MV-4-11 (cell line): Measurements from ENCODE around the gene TMEM101.
A peak's percentile ranks its signal among the peaks of the same experiment; 100 is the strongest.
"Not testable (repeated sequence)": the region's sequence is repeated elsewhere in the genome, so short reads cannot be mapped to it uniquely, and the experiment has no call there.

Experiments
- DNase-seq: peaks from one replicate; lab custom pipeline; 2025; lab: John Stamatoyannopoulos, UW

The TMEM101 gene

DNA sequence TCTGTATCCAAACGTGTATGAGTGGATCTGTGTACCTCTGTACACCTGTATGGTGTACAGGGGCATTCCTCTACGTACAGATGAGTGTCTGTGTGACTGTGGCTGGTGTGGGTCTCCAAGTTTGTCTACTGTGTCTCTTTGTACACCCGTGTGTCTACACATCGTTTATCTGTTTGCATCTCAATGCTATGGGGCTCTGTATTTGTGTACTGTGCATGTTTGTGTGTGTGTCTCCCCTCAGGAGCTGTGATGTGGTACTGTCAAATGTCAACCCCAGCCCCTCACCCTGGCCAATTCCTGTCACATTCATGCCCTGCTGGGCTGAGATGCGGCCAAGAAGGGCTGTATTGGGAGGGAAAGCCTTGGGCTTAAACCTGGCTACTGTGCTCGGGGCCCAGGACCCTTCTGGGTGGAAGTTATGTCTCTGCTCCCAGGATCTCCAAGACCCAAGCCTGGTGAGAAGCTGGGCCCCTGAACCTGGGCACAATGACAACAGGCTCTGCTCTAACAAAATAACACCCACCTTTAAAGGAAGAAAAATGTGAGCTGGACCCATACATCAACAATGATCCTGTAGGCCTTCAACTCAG lies 13.8 kb downstream of the TMEM101 start:
- no peak for DNase-seq

- no peak for DNase-seq
Observed at GRCh38 chr17:44000141-44000860, 14.5 kb downstream of the TMEM101 start.

- DNase-seq, result no peak
Observed at GRCh38 chr17:43999024-43999423, 15.7 kb downstream of the TMEM101 start.

DNA sequence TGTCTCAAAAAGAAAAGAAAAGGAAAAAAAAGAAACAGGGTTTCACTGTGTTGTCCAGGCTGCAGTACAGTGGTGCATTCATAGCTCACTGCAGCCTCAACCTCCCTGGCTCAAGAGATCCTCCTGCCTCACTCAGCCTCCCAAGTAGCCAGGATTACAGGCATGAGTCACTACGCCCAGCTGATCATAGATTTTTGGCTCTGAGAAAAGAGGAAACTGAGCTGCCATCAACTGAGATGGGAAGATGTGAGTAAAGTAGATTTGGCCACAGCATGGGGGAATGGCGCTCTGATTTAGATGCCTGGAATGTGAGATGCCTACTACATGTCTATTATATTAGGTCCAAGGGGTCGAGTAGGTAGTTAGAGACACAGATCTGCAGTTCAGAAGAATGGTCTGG lies 16.2 kb downstream of the TMEM101 start:
- peak; percentile 78 for DNase-seq

GRCh38 chr17:43997180-43997579 lies 17.6 kb downstream of the TMEM101 start:
- not testable (repeated sequence) for DNase-seq

DNA sequence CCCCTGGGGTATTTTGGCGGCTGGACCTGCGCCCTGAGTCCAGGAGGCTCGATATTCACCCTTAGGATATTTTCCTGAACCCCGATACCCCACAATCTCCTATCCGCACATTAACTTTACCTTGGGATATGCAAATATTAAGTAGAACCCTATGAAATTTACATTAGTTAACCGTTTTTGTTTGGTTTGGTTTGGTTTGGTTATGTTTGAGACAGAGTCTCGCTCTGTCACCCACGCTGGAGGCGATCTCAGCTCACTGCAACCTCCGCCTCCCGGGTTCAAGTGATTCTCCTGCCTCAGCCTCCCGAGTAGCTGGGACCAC lies 19.7 kb downstream of the TMEM101 start:
- DNase-seq, result no peak

DNA sequence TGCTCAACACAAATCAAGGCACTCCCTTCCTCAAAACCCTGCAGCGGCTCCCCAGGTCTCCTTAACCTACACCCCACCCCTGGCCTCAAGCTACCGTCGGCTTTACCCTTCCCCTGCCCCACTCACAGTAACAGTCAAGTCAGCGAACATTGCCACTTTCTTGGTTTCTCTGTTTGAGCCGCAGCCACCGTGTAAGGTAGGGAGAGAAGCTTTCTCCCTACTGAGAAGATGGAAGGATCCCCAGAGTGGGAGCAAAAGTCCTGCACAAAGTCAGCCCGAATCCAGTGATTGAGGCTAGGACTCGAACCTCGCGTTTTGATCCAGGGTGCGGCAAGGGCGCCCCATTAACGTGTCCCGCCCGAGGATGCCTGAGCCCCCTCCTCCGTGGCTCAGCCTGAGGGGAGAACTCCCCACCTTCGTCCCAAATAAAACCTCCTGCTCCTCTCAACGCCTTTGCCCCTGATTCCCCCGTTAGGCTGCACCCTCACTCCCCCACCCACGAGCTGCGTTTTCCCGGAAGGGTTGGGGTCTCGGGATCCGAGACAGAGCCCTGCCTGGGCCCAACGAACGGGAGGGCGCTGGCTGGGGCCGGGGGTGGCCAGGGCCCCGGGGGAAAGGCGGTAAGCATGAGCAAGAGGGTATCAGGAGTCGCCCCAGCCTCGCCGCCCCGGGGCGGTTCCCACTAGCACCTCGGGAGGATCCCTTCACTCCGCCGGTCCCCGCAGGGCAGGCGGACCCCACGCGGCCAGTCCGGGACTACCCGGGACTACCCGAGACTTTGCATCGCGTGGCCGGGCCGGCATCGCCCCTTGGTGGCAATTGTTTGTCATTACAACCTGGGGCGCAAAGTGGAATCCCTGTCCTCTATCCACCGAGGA lies 20.3 kb downstream of the TMEM101 start:
- peak; percentile 39 for DNase-seq

DNA sequence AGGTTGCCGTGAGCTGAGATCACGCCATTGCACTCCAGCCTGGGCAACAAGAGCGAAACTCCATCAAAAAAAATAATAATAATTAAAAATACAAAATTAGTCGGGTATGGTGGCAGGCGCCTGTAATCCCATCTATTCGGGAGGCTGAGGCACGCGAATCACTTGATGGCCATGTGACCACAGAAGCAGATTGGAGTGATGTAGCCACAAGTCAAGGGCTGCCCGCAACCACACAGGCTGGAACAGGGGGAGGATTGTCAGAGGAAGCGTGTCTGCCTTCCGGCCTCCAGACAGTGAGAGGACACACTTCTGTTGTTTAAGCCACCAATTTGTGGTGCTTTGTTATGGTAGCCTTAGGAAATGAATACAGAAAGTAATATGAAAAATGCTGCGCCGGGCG lies 22.1 kb downstream of the TMEM101 start:
- DNase-seq, result peak; percentile 21

- DNase-seq, result no peak
Observed at GRCh38 chr17:43988301-43988700, 26.5 kb downstream of the TMEM101 start.

GRCh38 chr17:43987131-43988021 lies 27.4 kb downstream of the TMEM101 start:
- DNase-seq, result no peak

GRCh38 chr17:43986225-43986981 lies 28.4 kb downstream of the TMEM101 start:
- DNase-seq, result no peak

DNA sequence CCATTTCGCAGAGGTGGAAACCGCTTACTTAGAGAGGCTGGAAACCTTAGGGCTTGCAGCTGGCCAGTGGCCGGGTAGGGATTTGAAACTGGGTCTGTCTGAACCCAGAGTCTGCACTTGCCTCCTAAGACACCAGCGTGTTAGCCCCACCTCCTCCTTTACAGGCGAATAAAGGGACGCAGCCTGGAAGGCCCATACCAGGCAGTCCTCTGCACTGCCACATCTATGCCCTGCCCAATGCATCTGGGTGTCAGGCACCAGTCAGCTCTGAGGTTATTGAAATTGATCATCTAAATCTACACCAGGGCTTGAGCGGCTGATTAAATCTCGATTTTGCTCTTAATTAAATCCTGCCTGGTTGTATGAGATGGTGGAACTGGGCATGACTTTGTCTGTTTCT lies 30.2 kb downstream of the TMEM101 start:
- DNase-seq, result no peak

- no peak for DNase-seq
Observed at GRCh38 chr17:43983515-43984411, 31.0 kb downstream of the TMEM101 start.

DNA sequence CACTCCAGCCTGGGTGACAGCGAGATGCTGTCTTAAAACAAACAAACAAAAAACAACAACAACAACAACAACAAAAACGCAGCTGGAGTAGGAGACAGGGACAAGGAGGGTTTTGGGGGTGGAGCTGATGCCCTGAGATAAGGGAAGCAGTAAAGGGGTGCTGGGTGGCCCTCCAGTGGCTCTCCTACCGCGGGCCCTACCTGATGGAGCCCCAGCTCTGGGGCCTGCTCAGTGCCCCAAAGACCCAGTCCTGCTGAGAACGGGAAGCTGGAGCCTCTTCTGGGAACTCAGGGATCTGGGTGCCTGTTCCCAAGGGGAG lies 31.6 kb downstream of the TMEM101 start:
- no peak for DNase-seq

DNA sequence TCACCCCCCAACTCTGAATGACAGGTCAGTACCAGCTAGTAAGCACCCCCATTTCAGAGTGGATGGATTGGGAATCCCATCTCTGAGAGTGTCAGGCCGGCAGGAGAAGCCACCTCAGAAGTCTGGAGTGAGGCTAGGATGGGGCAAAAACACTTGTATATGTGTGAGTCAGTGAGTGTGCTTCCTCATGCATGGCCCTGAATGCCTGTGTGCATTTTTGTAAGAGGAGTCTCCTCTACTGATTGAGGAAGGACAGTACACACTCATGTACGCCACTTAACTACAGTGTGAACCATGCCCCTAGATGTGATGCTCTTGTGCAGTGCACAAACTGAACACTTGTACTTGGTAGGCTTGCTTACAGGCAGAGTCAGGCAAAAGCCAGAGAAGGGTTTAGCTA lies 32.6 kb downstream of the TMEM101 start:
- DNase-seq, result no peak

DNA sequence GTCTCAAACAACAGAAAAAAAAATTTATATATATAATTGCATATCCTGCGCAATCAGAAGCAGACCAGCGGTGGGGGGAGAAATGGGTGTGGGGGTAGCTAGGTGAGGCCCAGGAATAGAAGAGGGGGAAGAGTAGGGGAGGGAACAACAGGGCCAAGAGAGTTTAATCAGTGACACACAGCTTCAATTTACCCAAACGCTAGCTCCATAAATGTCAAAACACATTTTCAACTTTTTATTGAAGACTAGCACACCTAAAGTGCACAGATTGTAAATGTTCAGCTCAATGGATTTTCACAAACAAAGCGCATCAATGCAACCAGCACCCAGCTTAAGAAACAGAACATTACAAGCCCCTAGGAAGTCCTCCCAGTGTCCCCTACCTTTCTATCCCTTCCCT lies 35.1 kb downstream of the TMEM101 start:
- no peak for DNase-seq

DNA sequence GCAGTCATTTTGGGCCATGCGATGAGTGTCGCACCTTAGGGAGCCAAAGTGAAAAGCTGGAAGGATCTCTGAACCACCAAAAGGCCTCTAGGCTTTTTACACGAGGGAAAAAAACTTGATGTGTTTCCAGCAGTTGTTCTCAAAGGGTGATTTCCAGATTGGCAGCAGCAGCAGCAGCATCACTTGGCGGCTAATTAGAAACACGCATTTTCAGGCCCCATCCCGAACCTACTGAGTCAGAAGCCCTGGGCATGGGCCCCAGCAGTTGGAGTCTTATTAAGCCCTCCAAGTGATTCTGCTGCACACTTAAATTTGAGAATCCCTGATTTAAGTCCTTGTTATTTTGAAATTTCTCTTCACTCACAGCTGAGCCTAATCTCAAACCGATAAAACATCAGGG lies 35.8 kb downstream of the TMEM101 start:
- DNase-seq, result no peak

- DNase-seq, result no peak
Observed at GRCh38 chr17:43978078-43978477, 36.7 kb downstream of the TMEM101 start.

GRCh38 chr17:43976963-43977837 lies 37.6 kb downstream of the TMEM101 start:
- DNase-seq, result no peak
